HG02852 (cell line): Measurements from ENCODE around the gene SCUBE1.

Source experiments
- ATAC-seq: cut with Tn5 transposase; IDR thresholded peaks from one replicate; pipeline ENCODE4 v1.9.1; 2021; ENCODE audit warnings: mild to moderate bottlenecking, moderate library complexity; ENCODE audit not compliant: unreplicated experiment

The SCUBE1 gene

DNA sequence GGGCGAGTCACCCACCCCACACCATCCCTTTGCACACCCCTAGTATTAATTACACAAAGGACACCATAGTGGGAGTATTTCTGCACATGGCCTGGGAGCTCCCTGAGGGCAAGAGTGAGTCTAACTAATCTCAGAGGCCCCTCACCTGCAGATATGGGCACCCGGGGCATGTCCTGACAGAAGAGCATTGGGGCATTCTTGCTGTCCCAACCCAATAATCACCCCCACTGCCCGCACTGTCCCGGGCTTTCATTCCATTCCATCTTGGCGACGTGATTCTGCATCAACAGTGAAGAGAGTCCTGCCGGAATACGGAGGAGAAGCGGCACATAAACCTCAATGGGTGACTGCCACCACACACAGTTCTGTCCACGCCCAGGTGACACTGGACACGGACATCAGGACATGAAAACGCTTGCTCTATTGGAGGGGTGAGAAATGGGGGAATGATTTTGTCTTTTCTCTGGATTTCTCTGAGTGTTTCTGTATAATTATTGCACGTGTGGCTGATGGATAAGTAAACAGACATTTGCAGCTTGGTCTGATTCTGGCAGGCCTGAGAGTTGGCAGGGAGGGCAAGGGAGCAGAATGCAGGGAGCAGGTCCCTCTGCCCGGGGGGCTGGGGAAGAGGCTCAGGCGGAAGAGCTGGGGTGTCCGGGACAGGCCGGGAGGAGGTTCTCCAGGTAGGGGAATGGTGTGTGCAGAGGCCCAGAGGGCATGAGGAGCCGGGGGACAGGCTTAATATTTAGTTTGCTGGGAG lies 38.2 kb downstream of the SCUBE1 start:
- ATAC-seq: no peak

- no peak for ATAC-seq
Observed at GRCh38 chr22:43303751-43304150, 39.4 kb downstream of the SCUBE1 start.

DNA sequence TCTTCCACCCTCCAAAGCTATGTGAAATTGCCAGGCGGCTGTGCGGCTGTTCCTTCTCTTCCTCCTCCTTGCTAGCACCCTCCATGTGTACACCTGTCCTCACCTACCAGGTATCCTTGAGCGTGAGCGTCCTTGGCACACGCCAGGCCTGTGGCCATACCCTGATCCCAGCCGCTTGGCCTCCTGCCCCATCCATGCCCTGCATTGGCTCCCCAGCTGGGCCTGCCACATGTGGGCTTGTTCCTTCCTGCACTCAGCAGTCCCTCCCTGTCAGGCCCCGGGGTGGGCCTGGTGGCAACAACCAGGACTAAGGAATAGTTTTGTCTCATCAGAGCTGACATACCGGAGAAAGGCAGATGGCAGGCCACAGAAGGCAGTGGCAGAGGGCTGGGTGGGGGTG lies 40.0 kb downstream of the SCUBE1 start:
- ATAC-seq: no peak

GRCh38 chr22:43302531-43303041 lies 40.6 kb downstream of the SCUBE1 start:
- ATAC-seq: no peak

GRCh38 chr22:43301866-43302265 lies 41.3 kb downstream of the SCUBE1 start:
- ATAC-seq: no peak

DNA sequence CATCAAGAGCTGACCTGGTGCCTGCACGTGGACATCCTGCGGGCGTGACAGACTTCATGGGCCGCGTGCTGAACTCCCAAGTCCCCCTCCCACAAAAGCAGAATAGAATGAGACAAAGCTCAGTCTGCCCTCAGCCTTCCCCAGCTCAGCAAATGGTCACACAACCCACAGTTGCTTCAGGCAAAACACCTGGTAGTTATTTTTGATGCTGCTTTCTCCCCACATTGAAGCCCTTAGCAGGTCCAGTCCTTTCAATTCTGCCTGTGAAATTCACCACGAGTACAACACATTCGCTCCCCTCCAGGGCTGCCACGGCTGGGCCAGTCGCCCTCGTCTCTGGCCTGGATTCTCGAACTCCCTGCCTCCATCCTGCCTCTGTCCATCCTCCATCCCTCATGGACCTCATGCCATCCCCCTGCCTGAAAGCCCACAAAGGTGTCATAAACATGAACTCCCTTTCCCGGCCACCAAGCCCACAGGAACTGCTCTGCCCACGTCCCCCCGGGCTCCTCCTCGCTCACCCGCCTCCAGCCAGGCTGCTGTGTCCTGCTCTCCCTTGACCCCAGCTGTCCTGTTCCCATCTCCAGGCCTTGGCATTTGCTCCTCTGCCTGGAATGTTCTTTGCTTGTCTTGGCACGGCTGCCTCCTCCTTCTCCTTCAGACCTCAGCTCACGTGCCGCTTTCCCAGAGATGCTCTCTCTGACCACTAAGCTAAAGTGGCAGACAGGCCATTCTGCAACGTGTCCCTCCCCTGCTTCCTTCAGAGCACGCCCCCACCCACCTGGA lies 42.1 kb downstream of the SCUBE1 start:
- ATAC-seq: no peak

- no peak for ATAC-seq
Observed at GRCh38 chr22:43299736-43300135, 43.4 kb downstream of the SCUBE1 start.

- ATAC-seq: no peak
Observed at GRCh38 chr22:43298062-43298801, 44.9 kb downstream of the SCUBE1 start.

DNA sequence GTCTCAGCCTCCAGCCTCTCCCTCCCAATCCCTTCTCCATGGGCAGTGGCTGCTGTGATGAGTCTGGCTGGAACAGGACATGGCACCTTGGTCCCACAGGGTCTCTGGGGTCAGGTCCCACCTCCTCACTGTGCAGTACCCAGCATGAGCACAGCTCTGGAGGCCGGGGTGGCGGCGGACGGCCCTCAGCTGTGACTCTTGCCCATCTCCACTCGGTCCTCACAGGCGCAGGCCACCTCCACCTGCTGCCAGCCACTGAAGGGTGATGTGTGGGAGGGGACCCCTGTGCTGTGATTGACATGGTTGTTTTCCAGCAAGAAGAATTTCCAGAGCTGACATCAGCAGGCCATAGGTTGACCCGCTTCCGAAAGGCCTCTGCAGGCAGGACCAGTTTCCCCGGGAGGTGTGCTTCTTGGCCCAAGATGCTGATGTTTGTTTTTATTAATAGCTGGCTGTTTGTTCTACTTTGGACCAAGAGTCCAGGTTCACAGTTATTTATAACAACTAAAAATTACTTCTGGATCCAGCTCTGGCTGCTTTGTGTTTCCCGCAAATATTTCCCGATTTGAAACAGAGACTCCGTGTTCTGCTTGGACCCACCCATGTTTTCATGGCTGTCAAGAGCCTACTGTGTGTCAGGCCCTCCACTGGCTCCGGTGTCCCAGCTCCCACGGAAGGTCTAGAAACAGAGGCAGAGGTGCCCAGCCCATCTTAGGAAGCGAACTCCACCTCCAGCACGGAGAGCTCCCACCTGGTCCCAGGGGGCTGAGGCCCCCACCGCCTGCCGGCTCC lies 45.7 kb downstream of the SCUBE1 start:
- no peak for ATAC-seq

- no peak for ATAC-seq
Observed at GRCh38 chr22:43296276-43296902, 46.8 kb downstream of the SCUBE1 start.

DNA sequence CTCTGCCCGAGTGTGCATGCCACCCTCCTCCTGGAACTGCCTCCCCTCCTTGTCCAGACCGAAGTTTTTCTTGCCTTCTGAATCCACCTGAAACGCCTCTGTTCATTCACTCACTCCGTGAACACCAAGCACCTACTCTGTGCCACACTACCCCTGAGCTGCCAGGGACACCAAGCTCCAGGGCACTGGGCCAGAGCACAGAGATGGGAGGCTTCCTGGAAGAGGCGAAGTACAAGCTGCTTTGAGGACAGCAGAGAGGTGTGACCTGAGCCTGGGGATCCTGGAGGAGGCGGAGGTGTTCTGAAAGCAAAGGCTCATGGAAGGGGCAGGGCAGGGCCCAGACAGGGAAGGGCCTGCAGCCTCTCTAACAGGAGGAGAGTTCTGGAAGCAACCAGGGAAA lies 47.5 kb downstream of the SCUBE1 start:
- ATAC-seq: no peak

DNA sequence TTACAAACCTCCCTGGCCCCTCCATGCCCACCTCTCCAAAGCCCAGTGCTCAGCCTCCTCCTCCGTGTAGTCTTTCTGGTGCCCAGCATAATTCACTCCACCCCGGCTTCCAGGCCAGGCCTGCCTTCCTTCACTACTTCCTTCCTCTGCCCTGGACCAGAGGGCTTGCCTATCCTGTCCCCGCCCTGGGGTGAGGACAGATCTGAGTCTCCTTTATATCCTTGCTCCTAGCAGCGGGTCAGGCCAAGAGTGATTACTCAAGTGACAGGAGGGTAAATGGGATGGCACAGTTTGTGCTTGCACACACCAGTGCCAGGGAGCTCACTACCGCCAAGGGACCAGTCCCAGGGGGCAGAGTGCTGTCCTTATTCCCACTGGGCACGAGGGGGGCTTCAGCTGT lies 48.0 kb downstream of the SCUBE1 start:
- ATAC-seq: no peak

DNA sequence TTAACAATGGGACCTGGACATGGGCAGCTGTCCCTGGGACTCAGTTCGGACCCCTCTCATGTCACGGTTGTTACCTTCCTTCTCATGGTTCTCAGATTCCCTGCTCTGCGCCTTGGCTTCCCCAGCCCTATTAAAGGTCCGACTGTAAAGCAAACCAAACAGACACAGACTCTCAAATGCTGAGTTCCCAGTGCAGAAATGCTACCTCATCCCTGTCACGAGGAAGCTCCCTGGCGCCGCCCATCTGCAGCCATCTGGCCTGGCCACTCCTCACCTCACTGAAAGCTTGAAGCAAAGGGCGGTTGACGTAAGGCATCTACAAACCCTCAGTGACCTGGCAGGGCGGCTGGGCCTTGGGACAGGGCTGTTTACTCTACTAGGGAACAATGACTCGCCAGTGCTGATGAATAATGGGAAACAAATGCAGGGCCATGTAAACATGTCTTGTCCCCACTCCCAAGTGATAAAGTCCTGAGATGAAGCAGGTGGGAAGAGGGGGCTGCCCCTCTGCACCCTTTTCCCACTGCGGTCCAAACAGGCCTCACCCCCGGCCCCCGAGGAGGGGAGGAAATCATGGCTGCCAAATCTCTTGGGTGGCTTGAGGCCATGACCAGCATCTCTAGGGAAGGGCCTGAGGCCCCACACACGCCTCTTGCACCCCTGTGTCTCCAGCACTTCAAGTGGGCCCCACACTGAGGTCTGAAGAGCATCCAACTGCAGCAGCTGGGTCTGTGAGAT lies 49.3 kb downstream of the SCUBE1 start:
- ATAC-seq: no peak

DNA sequence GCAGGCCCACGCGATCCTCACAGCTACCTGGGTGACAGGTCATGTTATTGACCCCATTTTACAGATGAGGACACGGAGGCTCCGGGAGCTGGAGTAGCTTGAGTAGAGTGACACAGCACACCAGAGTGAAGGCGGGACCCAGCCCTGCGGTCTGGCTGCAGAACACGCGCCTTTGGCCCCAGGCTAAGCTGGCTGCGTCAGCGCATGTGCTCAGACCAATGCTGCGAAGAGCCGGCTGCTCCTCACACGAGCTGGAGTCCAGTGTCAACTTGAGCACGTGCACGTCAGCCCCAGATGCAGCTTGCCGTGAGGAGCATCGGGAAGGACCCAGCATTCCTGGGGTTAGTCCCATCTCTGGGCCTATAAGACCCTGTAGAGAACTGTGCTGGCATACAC lies 49.9 kb downstream of the SCUBE1 start:
- ATAC-seq: no peak

DNA sequence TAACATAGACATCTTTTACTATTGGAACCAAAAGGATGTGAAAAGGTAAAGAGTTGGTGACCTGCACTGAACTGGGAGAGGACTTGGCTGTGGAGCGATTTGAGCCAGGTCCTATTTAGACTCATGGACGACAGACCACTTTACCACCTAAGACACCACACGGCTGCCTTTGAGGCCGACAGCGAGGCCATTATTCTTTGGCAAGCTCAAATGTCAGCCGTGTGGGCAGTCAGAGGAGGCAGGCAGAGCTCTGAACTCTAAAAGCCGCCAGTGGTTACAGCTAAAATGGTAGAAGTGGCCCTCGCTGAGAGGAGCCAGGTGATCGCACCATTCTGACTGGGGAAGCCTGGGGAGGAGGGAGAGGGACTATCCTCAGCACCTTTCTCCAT lies 50.5 kb downstream of the SCUBE1 start:
- no peak for ATAC-seq

GRCh38 chr22:43291381-43291780 lies 51.8 kb downstream of the SCUBE1 start:
- ATAC-seq: no peak

DNA sequence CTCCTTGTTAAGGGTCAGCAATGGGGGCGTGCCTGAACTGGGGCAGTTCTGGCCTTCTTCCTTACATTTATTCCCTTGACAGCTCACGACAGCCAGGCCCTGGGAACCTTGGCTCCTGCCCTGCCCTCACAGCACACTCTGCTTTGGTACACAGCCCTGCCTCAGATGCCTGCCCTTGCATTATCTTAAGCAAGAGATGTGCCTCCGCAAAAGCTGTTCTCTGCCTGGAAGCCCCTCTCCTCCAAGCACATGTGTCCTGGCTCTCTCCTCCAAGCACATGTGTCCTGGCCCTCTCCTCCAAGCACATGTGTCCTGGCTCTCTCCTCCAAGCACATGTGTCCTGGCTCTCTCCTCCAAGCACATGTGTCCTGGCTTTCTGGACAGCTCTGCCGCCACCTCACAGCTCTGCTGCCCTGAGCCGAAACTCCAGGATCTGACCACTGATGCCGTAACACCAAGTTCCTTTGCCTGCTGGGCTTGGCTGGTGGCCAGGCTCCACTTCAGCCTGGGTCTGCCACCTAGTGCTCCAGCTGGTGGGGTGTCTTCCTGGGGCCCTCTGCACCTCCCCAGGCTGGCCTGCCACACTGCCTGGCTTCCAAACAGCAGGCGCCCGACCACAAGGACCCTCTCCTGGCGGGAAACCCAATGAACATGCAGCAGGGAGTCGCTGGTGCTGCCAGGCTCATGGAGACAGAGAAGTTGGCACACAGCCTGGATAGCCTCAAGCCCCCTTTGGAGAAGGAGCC lies 53.0 kb downstream of the SCUBE1 start:
- no peak for ATAC-seq

GRCh38 chr22:43289531-43289963 lies 53.6 kb downstream of the SCUBE1 start:
- no peak for ATAC-seq
